Epithelial cell of esophagus (primary cell): ENCODE measurements around the gene NLRP6.

ENCODE experiments used
- DNase-seq: peaks from one replicate; pipeline ENCODE4 v3.0.0; 2010; ENCODE audit warnings: low read depth
- H3K4me3 ChIP-seq: 2 replicates; pipeline ENCODE4 v1.5.1; 2011; ENCODE audit warnings: mild to moderate bottlenecking, low read length, control low read depth
- TF ChIP-seq, protein P1 (sequence below): IDR thresholded peaks from 2 replicates; pipeline ENCODE4 v1.5.1; 2011; ENCODE audit warnings: low read depth, mild to moderate bottlenecking, low read length, control low read depth, inconsistent platforms; ENCODE audit not compliant: insufficient read depth; ENCODE audit errors: missing control alignments

The NLRP6 gene

DNA sequence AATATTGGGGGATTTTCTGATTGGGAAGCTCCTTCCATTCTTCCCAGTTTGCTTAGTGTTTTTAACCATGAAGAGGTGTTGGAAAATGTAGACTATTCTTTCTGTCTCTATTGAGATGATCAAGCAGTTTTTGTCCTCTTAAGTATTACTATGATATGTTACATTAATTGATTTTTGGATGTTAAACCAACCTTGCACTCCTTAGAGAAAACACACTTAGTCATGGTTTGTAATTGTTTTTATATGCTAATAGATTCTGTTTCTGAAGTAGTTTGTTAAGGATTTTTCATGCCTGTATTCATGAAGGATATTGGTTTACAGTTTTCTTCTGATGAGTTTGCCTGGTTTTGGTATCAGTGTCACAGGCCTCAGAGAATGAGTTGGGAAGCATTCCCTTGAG lies 2.0 kb upstream of the NLRP6 start:
- TF ChIP-seq, protein P1, sequence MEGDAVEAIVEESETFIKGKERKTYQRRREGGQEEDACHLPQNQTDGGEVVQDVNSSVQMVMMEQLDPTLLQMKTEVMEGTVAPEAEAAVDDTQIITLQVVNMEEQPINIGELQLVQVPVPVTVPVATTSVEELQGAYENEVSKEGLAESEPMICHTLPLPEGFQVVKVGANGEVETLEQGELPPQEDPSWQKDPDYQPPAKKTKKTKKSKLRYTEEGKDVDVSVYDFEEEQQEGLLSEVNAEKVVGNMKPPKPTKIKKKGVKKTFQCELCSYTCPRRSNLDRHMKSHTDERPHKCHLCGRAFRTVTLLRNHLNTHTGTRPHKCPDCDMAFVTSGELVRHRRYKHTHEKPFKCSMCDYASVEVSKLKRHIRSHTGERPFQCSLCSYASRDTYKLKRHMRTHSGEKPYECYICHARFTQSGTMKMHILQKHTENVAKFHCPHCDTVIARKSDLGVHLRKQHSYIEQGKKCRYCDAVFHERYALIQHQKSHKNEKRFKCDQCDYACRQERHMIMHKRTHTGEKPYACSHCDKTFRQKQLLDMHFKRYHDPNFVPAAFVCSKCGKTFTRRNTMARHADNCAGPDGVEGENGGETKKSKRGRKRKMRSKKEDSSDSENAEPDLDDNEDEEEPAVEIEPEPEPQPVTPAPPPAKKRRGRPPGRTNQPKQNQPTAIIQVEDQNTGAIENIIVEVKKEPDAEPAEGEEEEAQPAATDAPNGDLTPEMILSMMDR, result no peak
- no peak for DNase-seq
- no peak overlapping the region for H3K4me3 ChIP-seq

DNA sequence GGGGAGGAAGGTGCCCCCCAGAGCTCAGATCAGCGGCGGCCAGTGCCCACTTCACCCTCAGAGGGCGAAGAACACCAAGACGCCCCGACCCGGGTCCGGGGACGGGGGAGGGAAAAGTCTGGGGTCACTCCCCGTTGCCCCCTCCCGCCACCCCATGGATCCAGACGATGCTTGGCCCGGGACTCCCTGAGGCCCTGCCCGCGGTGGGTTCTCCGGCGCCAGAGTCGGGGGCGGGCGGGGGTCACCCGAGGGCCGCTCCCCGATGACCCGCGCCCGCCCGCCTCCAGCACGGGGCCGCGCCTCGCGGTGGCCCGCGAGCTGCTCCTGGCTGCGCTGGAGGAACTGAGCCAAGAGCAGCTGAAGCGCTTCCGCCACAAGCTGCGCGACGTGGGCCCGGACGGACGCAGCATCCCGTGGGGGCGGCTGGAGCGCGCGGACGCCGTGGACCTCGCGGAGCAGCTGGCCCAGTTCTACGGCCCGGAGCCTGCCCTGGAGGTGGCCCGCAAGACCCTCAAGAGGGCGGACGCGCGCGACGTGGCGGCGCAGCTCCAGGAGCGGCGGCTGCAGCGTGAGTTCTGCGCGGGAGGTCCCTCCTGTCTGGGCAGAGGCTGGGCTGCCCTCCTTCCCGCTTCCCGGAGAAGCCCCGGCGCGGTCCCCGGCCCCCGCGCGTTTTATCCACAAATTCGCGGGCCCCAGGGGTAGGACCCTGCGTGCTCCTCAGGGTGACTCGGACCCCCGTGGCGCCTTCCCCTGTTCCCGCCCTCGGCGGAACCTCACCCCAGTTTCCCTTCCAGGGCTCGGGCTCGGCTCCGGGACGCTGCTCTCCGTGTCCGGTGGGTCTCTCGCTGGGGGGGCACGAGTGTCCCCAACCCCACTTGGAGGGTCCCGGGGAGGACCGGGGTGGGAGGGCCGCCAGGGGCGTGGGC lies 1.1 kb downstream of the NLRP6 start:
- DNase-seq, result no peak
- TF ChIP-seq, protein P1, result no peak
- H3K4me3 ChIP-seq, result no peak overlapping the region

DNA sequence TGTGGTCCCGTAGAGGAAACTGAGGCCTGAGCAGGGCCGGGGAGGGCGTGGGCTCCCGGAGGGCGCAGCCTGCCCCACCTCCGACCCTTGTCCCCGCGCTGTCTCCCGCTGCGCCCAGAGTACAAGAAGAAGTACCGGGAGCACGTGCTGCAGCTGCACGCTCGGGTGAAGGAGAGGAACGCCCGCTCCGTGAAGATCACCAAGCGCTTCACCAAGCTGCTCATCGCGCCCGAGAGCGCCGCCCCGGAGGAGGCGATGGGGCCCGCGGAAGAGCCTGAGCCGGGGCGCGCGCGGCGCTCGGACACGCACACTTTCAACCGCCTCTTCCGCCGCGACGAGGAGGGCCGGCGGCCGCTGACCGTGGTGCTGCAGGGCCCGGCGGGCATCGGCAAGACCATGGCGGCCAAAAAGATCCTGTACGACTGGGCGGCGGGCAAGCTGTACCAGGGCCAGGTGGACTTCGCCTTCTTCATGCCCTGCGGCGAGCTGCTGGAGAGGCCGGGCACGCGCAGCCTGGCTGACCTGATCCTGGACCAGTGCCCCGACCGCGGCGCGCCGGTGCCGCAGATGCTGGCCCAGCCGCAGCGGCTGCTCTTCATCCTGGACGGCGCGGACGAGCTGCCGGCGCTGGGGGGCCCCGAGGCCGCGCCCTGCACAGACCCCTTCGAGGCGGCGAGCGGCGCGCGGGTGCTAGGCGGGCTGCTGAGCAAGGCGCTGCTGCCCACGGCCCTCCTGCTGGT lies 1.9 kb downstream of the NLRP6 start:
- TF ChIP-seq, protein P1, result no peak
- no peak overlapping the region for H3K4me3 ChIP-seq
- DNase-seq, result peak; percentile 47

DNA sequence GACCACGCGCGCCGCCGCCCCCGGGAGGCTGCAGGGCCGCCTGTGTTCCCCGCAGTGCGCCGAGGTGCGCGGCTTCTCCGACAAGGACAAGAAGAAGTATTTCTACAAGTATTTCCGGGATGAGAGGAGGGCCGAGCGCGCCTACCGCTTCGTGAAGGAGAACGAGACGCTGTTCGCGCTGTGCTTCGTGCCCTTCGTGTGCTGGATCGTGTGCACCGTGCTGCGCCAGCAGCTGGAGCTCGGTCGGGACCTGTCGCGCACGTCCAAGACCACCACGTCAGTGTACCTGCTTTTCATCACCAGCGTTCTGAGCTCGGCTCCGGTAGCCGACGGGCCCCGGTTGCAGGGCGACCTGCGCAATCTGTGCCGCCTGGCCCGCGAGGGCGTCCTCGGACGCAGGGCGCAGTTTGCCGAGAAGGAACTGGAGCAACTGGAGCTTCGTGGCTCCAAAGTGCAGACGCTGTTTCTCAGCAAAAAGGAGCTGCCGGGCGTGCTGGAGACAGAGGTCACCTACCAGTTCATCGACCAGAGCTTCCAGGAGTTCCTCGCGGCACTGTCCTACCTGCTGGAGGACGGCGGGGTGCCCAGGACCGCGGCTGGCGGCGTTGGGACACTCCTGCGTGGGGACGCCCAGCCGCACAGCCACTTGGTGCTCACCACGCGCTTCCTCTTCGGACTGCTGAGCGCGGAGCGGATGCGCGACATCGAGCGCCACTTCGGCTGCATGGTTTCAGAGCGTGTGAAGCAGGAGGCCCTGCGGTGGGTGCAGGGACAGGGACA lies 2.7 kb downstream of the NLRP6 start:
- no peak for DNase-seq
- TF ChIP-seq, protein P1, result no peak
- H3K4me3 ChIP-seq, result no peak overlapping the region

DNA sequence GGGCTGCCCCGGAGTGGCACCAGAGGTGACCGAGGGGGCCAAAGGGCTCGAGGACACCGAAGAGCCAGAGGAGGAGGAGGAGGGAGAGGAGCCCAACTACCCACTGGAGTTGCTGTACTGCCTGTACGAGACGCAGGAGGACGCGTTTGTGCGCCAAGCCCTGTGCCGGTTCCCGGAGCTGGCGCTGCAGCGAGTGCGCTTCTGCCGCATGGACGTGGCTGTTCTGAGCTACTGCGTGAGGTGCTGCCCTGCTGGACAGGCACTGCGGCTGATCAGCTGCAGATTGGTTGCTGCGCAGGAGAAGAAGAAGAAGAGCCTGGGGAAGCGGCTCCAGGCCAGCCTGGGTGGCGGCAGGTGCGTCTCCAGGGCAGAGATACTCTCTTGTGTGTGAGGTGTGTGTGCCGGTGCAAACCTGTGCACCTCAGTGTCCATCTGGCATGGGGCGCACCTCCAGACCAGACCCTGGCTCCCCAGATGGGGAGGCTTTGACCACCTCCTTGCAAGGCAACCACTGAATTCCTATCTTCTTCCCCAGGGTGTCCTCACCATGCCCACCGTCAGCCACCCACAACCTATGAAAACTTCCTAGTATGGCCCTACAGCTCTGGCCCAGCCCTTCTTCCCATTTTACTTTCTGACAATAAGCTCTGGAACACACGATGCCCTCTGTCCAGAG lies 3.4 kb downstream of the NLRP6 start:
- H3K4me3 ChIP-seq, result no peak overlapping the region
- DNase-seq, result no peak
- TF ChIP-seq, protein P1, result no peak

DNA sequence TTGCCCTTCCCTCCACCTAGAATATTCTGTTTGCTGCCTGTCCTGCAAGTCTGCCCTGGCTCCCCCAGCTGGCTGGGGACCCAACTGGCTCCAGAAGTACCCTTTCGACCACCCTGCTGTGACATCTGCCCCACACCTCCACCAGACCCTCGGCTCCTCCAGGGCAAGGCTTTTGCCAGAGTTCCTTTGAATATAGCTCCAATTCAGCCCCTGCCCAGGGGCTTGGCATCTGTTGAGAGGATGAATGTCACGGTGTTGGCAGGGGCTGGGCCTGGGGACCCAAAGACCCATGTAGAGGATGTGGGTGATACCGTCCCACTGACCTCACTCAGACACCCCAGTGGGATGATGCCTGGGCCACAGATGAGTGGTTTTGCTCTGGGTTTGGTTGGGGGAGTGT lies 4.0 kb downstream of the NLRP6 start:
- DNase-seq, result no peak
- TF ChIP-seq, protein P1, result no peak
- H3K4me3 ChIP-seq, result no peak overlapping the region
